Adrenal gland (tissue), 5 donors: ENCODE data around the gene SFTPB.

Source experiments
- POLR2A ChIP-seq, 2 donors: fragments of 450-650 bp; IDR thresholded peaks; one replicate each; pipeline ENCODE4 v1.6.1; 2017; ENCODE audit warnings: antibody characterized with exemption in 2 of 2, mild to moderate bottlenecking in 2 of 2, moderate library complexity in 1 of 2
- TF ChIP-seq, protein P1 (sequence below), 6 experiments: fragments of 450-650 bp in 4 of 6; fragments of 200-600 bp in 2 of 6; sonication (generic) in 1 of 6; IDR thresholded peaks; 1 replicate in 5 of 6; 2 replicates in 1 of 6; pipeline versions ENCODE4 v1.5.1 to v1.8.0; 2016 to 2021; ENCODE audit warnings: antibody characterized with exemption in 6 of 6, mild to moderate bottlenecking in 2 of 6, moderate library complexity in 1 of 6
- donor health status: DM: no; HTN: no; CAD: no.

DNA sequence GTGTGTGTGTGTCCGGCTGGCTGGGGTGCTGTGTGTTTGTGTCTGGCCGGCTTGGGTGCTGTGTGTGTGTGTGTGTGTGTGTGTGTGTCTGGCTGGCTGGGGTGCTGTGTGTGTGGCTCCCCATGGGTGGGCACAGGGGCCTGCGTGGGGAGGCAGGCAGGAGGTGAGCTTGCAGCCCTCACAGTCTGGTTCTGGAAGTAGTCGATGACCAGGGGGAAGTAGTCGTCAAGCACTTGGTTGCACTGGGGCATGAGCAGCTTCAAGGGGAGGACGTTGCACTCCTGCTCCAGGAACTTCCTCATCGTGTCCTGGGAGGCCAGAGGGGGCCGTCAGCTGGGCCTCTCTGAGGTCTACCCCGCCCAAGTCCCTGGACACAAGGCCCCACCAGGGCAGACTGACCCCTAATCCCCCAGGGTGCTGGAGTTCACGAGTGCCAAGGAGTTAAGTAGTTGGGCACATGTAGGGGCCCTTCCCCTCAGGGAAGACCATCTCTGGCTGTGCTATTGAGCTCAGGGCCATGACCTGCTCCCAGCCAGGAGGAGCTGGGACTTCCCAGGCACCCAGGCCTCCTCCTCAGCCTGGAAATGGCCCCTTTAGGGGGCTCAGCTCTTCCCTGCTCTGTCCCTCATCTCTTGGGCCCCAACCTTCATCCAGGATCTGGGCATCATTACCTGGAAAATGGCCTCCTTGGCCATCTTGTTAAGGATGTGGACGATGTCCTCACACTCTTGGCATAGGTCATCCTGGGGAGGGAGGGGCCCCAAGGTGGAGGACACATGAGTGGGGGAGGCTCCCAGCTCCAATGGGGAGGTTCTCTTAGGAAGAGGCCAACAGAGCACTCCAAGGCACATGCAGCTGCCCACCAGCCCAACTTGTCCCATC, 1.3 kb downstream of the SFTPB start:
- TF ChIP-seq POLR2A (IDR thresholded peaks at IDR 0.05), result no peak
- TF ChIP-seq, protein P1, sequence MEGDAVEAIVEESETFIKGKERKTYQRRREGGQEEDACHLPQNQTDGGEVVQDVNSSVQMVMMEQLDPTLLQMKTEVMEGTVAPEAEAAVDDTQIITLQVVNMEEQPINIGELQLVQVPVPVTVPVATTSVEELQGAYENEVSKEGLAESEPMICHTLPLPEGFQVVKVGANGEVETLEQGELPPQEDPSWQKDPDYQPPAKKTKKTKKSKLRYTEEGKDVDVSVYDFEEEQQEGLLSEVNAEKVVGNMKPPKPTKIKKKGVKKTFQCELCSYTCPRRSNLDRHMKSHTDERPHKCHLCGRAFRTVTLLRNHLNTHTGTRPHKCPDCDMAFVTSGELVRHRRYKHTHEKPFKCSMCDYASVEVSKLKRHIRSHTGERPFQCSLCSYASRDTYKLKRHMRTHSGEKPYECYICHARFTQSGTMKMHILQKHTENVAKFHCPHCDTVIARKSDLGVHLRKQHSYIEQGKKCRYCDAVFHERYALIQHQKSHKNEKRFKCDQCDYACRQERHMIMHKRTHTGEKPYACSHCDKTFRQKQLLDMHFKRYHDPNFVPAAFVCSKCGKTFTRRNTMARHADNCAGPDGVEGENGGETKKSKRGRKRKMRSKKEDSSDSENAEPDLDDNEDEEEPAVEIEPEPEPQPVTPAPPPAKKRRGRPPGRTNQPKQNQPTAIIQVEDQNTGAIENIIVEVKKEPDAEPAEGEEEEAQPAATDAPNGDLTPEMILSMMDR (IDR thresholded peaks at IDR 0.05), result no peak
